NT2/D1 (cell line): ENCODE data around the gene AQP9.

Experiments
- DNase-seq: peaks from one replicate; pipeline ENCODE4 v3.0.0-alpha.2; 2011; ENCODE audit warnings: low read depth, low spot score
- H3K27me3 ChIP-seq: 2 replicates; pipeline ENCODE4 v1.6.0; 2011; ENCODE audit warnings: mild to moderate bottlenecking; ENCODE audit not compliant: insufficient read length, insufficient read depth
- H3K36me3 ChIP-seq: 2 replicates; pipeline ENCODE4 v1.6.1; 2011; ENCODE audit warnings: mild to moderate bottlenecking, low read length, mixed read lengths; ENCODE audit not compliant: insufficient read depth, insufficient read length
- H3K4me1 ChIP-seq: 2 replicates; pipeline ENCODE4 v1.5.1; 2011; ENCODE audit not compliant: insufficient read depth, insufficient read length
- H3K4me3 ChIP-seq: 2 replicates; pipeline ENCODE4 v1.5.1; 2011; ENCODE audit warnings: low read depth; ENCODE audit not compliant: insufficient read length
- H3K9ac ChIP-seq: 2 replicates; pipeline ENCODE4 v1.6.0; 2011; ENCODE audit warnings: low read depth; ENCODE audit not compliant: insufficient read length
- H3K9me3 ChIP-seq: 2 replicates; pipeline ENCODE4 v1.5.1; 2011; ENCODE audit warnings: mild to moderate bottlenecking, low read length; ENCODE audit not compliant: insufficient read depth
- SUZ12 ChIP-seq: IDR thresholded peaks from 2 replicates; pipeline ENCODE4 v1.6.1; 2011; ENCODE audit not compliant: insufficient read length, insufficient read depth; ENCODE audit errors: extremely low read depth
- YY1 ChIP-seq: IDR thresholded peaks from 2 replicates; pipeline ENCODE4 v1.6.1; 2011; ENCODE audit not compliant: insufficient read length, insufficient read depth
- ZNF274 ChIP-seq: IDR thresholded peaks from 2 replicates; pipeline ENCODE4 v1.6.1; 2011; ENCODE audit warnings: mild to moderate bottlenecking, low read depth, low read length

AQP9 gene

GRCh38 chr15:58138106-58138505 lies at the start of gene AQP9:
Gene AQP9, plus strand, starts transcription at chr15:58138381. Its CDS starts 185 bp downstream, at chr15:58138566.
- no peaks in the 10 kb centered on the region for H3K4me1 ChIP-seq
- H3K9ac ChIP-seq, result no peak within 1 kb of the TSS
- no peak for DNase-seq
- no peaks in the 10 kb centered on the region for H3K27me3 ChIP-seq
- H3K36me3 ChIP-seq, result no peaks in the 10 kb centered on the region
- no peak within 1 kb of the TSS for H3K4me3 ChIP-seq
- no peaks in the 10 kb centered on the region for H3K9me3 ChIP-seq
- no peak for TF ChIP-seq YY1
- TF ChIP-seq ZNF274, result no peak
- TF ChIP-seq SUZ12, result no peak

- Histone ChIP-seq H3K9ac (no peak overlapping the region), H3K36me3 (no peaks in the 10 kb centered on the region), H3K4me3 (no peak overlapping the region), H3K9me3 (peaks cover 5% of the 10 kb centered on the region; the same call in 1 of the 2 replicates), H3K4me1 (no peaks in the 10 kb centered on the region), H3K27me3 (no peaks in the 10 kb centered on the region)
- DNase-seq, result no peak
- no peak for TF ChIP-seq YY1
- TF ChIP-seq SUZ12, result no peak
- TF ChIP-seq ZNF274, result no peak
Measured at GRCh38 chr15:58095415-58095814, 42.8 kb upstream of the AQP9 start.

GRCh38 chr15:58096529-58097084 lies 41.6 kb upstream of the AQP9 start:
- DNase-seq, result no peak
- no peaks in the 10 kb centered on the region for H3K27me3 ChIP-seq
- no peaks in the 10 kb centered on the region for H3K36me3 ChIP-seq
- H3K4me1 ChIP-seq, result no peaks in the 10 kb centered on the region
- no peak overlapping the region for H3K9ac ChIP-seq
- no peak overlapping the region for H3K4me3 ChIP-seq
- TF ChIP-seq ZNF274 (no peak), SUZ12 (no peak), YY1 (no peak)
- H3K9me3 ChIP-seq, result peaks cover 5% of the 10 kb centered on the region; the same call in 1 of the 2 replicates

GRCh38 chr15:58103482-58103881 lies 34.7 kb upstream of the AQP9 start:
- Histone ChIP-seq H3K27me3 (no peaks in the 10 kb centered on the region), H3K4me3 (no peak overlapping the region), H3K9ac (no peak overlapping the region), H3K9me3 (no peaks in the 10 kb centered on the region), H3K36me3 (no peaks in the 10 kb centered on the region), H3K4me1 (no peaks in the 10 kb centered on the region)
- no peak for DNase-seq
- TF ChIP-seq ZNF274 (no peak), SUZ12 (no peak), YY1 (no peak)

- no peaks in the 10 kb centered on the region for H3K4me1 ChIP-seq
- no peaks in the 10 kb centered on the region for H3K36me3 ChIP-seq
- no peaks in the 10 kb centered on the region for H3K27me3 ChIP-seq
- H3K4me3 ChIP-seq, result no peak overlapping the region
- TF ChIP-seq ZNF274 (no peak), SUZ12 (no peak), YY1 (no peak)
- no peaks in the 10 kb centered on the region for H3K9me3 ChIP-seq
- DNase-seq, result no peak
- H3K9ac ChIP-seq, result no peak overlapping the region
Measured at GRCh38 chr15:58108117-58108516, 30.1 kb upstream of the AQP9 start.

- Histone ChIP-seq H3K9me3 (no peaks in the 10 kb centered on the region), H3K4me1 (no peaks in the 10 kb centered on the region), H3K9ac (no peak overlapping the region), H3K4me3 (no peak overlapping the region), H3K27me3 (no peaks in the 10 kb centered on the region), H3K36me3 (no peaks in the 10 kb centered on the region)
- TF ChIP-seq SUZ12 (no peak), ZNF274 (no peak), YY1 (no peak)
- DNase-seq, result no peak
Measured at GRCh38 chr15:58109419-58109818, 28.8 kb upstream of the AQP9 start.

- no peak for DNase-seq
- Histone ChIP-seq H3K9ac (no peak overlapping the region), H3K36me3 (no peaks in the 10 kb centered on the region), H3K4me1 (no peaks in the 10 kb centered on the region), H3K4me3 (no peak overlapping the region), H3K9me3 (no peaks in the 10 kb centered on the region), H3K27me3 (no peaks in the 10 kb centered on the region)
- TF ChIP-seq ZNF274, result no peak
Measured at GRCh38 chr15:58110999-58111717, 27.0 kb upstream of the AQP9 start.
